IMR-90 (cell line): ENCODE data around the gene SCGB3A2. TPM values are rescaled to one million over a fixed set of nuclear protein-coding genes. Genes with fewer than 3 reads are reported as not detected.

Source experiments
- ATAC-seq: fragments of 200-7000 bp; cut with Tn5 transposase; 2 replicates; pipeline ENCODE4 v1.9.1; 2020; ENCODE audit warnings: low read depth, mild to moderate bottlenecking, moderate library complexity
- BruUV-seq: library from RNA; stranded (reverse); fragments of 400-500 nt; replicated peaks from 2 replicates; lab custom pipeline; 2021; lab: Mats Ljungman, UMichigan
- CTCF ChIA-PET: fragments of 300-600 bp; formaldehyde crosslinking; extraction: SDS; loops from one replicate; lab custom pipeline; 2021; ENCODE audit warnings: antibody characterized with exemption; lab: Yijun Ruan, JAX
- POLR2A ChIA-PET: fragments of 300-600 bp; sonication (Branson Sonifier 250); formaldehyde crosslinking; loops from one replicate; lab custom pipeline; 2022; ENCODE audit warnings: antibody characterized with exemption; ENCODE audit not compliant: unreplicated experiment; lab: Charles Lee
- DNase-seq: peaks from one replicate; pipeline ENCODE4 v3.0.0; 2013
- H2AFZ ChIP-seq: replicated peaks from 2 replicates; pipeline ENCODE3; 2013; ENCODE audit warnings: low read length, mild to moderate bottlenecking; ENCODE audit not compliant: poor library complexity
- H2AK5ac ChIP-seq: 2 replicates; pipeline ENCODE4 v1.6.1; 2013; ENCODE audit warnings: low read depth, low read length, inconsistent platforms
- H2AK9ac ChIP-seq: replicated peaks from 2 replicates; pipeline ENCODE3; 2013; ENCODE audit warnings: mild to moderate bottlenecking, low read depth, low read length, moderate library complexity; ENCODE audit not compliant: poor library complexity
- H2BK120ac ChIP-seq: 2 replicates; pipeline ENCODE4 v1.6.1; 2013; ENCODE audit warnings: low read depth, low read length, inconsistent platforms
- H2BK15ac ChIP-seq: 3 replicates; pipeline ENCODE4 v1.6.1; 2013; ENCODE audit warnings: low read depth, low read length, inconsistent platforms
- H2BK20ac ChIP-seq: 2 replicates; pipeline ENCODE4 v1.6.1; 2013; ENCODE audit warnings: low read depth, mild to moderate bottlenecking, inconsistent platforms, low read length, moderate library complexity
- H2BK5ac ChIP-seq: 2 replicates; pipeline ENCODE4 v1.6.1; 2013; ENCODE audit warnings: mild to moderate bottlenecking, low read depth, low read length, inconsistent platforms; ENCODE audit not compliant: poor library complexity, severe bottlenecking
- H3K14ac ChIP-seq: replicated peaks from 2 replicates; pipeline ENCODE4 v1.6.1; 2013; ENCODE audit warnings: low read depth, low read length, inconsistent platforms
- H3K18ac ChIP-seq: 2 replicates; pipeline ENCODE4 v1.6.1; 2013; ENCODE audit warnings: low read depth, low read length, control low read depth
- H3K23ac ChIP-seq: 2 replicates; pipeline ENCODE4 v1.6.1; 2013; ENCODE audit warnings: low read depth, low read length, inconsistent platforms
- H3K27ac ChIP-seq: 2 replicates; pipeline ENCODE4 v1.5.1; 2013; ENCODE audit warnings: mild to moderate bottlenecking, control low read depth, low read length; ENCODE audit not compliant: insufficient read depth
- H3K27me3 ChIP-seq: 2 replicates; pipeline ENCODE4 v1.6.1; 2013; ENCODE audit warnings: low read length; ENCODE audit not compliant: control insufficient read depth, insufficient read depth
- H3K36me3 ChIP-seq: 2 replicates; pipeline ENCODE4 v1.6.1; 2013; ENCODE audit warnings: low read length, mixed read lengths; ENCODE audit not compliant: control insufficient read depth, insufficient read depth
- H3K4ac ChIP-seq: 2 replicates; pipeline ENCODE4 v1.6.1; 2013; ENCODE audit warnings: low read depth, low read length, inconsistent platforms
- H3K4me1 ChIP-seq: 2 replicates; pipeline ENCODE4 v1.6.1; 2013; ENCODE audit warnings: low read length, mixed read lengths; ENCODE audit not compliant: control insufficient read depth, insufficient read depth
- H3K4me2 ChIP-seq: 2 replicates; pipeline ENCODE4 v1.6.1; 2013; ENCODE audit warnings: low read depth, mild to moderate bottlenecking, control low read depth, low read length, moderate library complexity
- H3K4me3 ChIP-seq: 2 replicates; pipeline ENCODE4 v1.5.1; 2013; ENCODE audit warnings: low read depth, mild to moderate bottlenecking, control low read depth, low read length, moderate library complexity; ENCODE audit not compliant: insufficient read depth
- H3K56ac ChIP-seq: 2 replicates; pipeline ENCODE4 v1.6.1; 2013; ENCODE audit warnings: low read length, inconsistent platforms; ENCODE audit not compliant: insufficient read depth; ENCODE audit errors: extremely low read depth
- H3K79me1 ChIP-seq, 2 experiments: 2 replicates each; pipeline ENCODE4 v1.6.1; 2013; ENCODE audit warnings: low read length in 2 of 2, inconsistent platforms in 1 of 2, low read depth in 1 of 2
- H3K9ac ChIP-seq: 2 replicates; pipeline ENCODE4 v1.6.1; 2013; ENCODE audit warnings: low read depth, low read length, control low read depth
- H3K9me1 ChIP-seq: 2 replicates; pipeline ENCODE4 v1.6.1; 2013; ENCODE audit warnings: low read length, inconsistent platforms; ENCODE audit not compliant: insufficient read depth
- H3K9me3 ChIP-seq: 2 replicates; pipeline ENCODE4 v1.6.1; 2013; ENCODE audit warnings: low read length; ENCODE audit not compliant: control insufficient read depth, insufficient read depth
- H4K20me1 ChIP-seq: 2 replicates; pipeline ENCODE4 v1.6.1; 2013; ENCODE audit warnings: low read length, inconsistent platforms; ENCODE audit not compliant: insufficient read depth
- H4K5ac ChIP-seq: 2 replicates; pipeline ENCODE4 v1.6.1; 2013; ENCODE audit warnings: mild to moderate bottlenecking, low read depth, low read length, control low read depth
- H4K8ac ChIP-seq, 2 experiments: 2 replicates each; pipeline ENCODE4 v1.6.1; 2013; ENCODE audit warnings: low read depth in 2 of 2, low read length in 2 of 2, control low read depth in 1 of 2, inconsistent platforms in 1 of 2
- H4K91ac ChIP-seq: 2 replicates; pipeline ENCODE4 v1.6.1; 2013; ENCODE audit warnings: low read depth, low read length, inconsistent platforms; ENCODE audit not compliant: insufficient read depth
- CEBPB ChIP-seq: IDR thresholded peaks from 2 replicates; pipeline ENCODE4 v1.6.1; 2012; ENCODE audit warnings: low read depth, low read length, improper control_type of control experiment
- CHD1 ChIP-seq: IDR thresholded peaks from 2 replicates; pipeline ENCODE4 v1.6.1; 2012; ENCODE audit warnings: low read depth, low read length, improper control_type of control experiment
- FOS ChIP-seq: fragments of 150-350 bp; IDR thresholded peaks from 2 replicates; pipeline ENCODE4 v1.6.1; 2016; ENCODE audit warnings: low read depth, low read length
- MAFK ChIP-seq: IDR thresholded peaks from 2 replicates; pipeline ENCODE4 v1.6.1; 2012; ENCODE audit warnings: low read depth, low read length, improper control_type of control experiment
- NFE2L2 ChIP-seq: fragments of 150-350 bp; IDR thresholded peaks from 2 replicates; pipeline ENCODE4 v1.6.1; 2016; ENCODE audit warnings: low read depth, mild to moderate bottlenecking, low read length
- POLR2A ChIP-seq: IDR thresholded peaks from 2 replicates; pipeline ENCODE4 v1.6.1; 2012; ENCODE audit warnings: mild to moderate bottlenecking, low read depth, low read length
- RCOR1 ChIP-seq: IDR thresholded peaks from 2 replicates; pipeline ENCODE4 v1.6.1; 2012; ENCODE audit warnings: mild to moderate bottlenecking, low read length, improper control_type of control experiment; ENCODE audit not compliant: insufficient replicate concordance
- RFX5 ChIP-seq: IDR thresholded peaks from 2 replicates; pipeline ENCODE4 v1.8.0; 2012; ENCODE audit warnings: low read depth, mild to moderate bottlenecking, low read length, moderate library complexity
- SMC3 ChIP-seq: fragments of 150-350 bp; IDR thresholded peaks from 2 replicates; pipeline ENCODE4 v1.6.1; 2016; ENCODE audit warnings: low read depth, mild to moderate bottlenecking, antibody characterized with exemption, low read length, moderate library complexity
- WGBS, 2 experiments: methylation state at CpG; one replicate each; pipeline versions ENCODE4 v1.1.5 to v1.1.7; 2013; ENCODE audit warnings: missing lambda C conversion rate in 2 of 2; ENCODE audit not compliant: insufficient read length in 1 of 2; ENCODE audit errors: extremely low coverage in 2 of 2; 5-methylcytosine and 5-hydroxymethylcytosine counted together
- dilution Hi-C: fragments of 300-500 bp; cut with HindIII; formaldehyde crosslinking; loops from one replicate; pipeline ENCODE4 v1.14.3; 2018; ENCODE audit warnings: low sequenced_read_pairs; ENCODE audit not compliant: unreplicated experiment
- in situ Hi-C: fragments of 300-500 bp; cut with MboI; formaldehyde crosslinking; loops from 3 replicates; pipeline ENCODE4 v1.14.3; 2019; ENCODE audit warnings: low sequenced_read_pairs, inconsistent platforms, mixed read lengths
- intact Hi-C: fragments of 100-400 bp; cut with micrococcal nuclease; formaldehyde crosslinking; loops from 2 replicates; pipeline ENCODE4 v1.10.0; 2022
- polyA plus RNA-seq, 3 experiments: library from polyadenylated mRNA; depleted of rRNA; stranded (reverse); fragments of >200 nt; gene quantifications; 2 replicates each; pipeline ENCODE4 v1.2.3, GENCODE V29; 2012; ENCODE audit warnings: low replicate concordance in 1 of 3
- total RNA-seq: library from RNA; depleted of rRNA; stranded (reverse); fragments of >200 nt; gene quantifications from 2 replicates; pipeline ENCODE4 v1.2.3, GENCODE V29; 2012
- TF ChIP-seq, protein P1 (sequence below): fragments of 150-350 bp; IDR thresholded peaks from 2 replicates; pipeline ENCODE4 v1.6.1; 2017; ENCODE audit warnings: mild to moderate bottlenecking, antibody characterized with exemption, low read length, low read depth
- TF ChIP-seq, protein P2 (sequence below): fragments of 150-350 bp; IDR thresholded peaks from 2 replicates; pipeline ENCODE4 v1.6.1; 2016; ENCODE audit warnings: low read depth, mild to moderate bottlenecking, low read length, moderate library complexity, borderline replicate concordance

SCGB3A2 gene
- total and polyA plus RNA-seq, 2 of the 4 experiments (the other 2 are of a cell fraction): not detected

DNA sequence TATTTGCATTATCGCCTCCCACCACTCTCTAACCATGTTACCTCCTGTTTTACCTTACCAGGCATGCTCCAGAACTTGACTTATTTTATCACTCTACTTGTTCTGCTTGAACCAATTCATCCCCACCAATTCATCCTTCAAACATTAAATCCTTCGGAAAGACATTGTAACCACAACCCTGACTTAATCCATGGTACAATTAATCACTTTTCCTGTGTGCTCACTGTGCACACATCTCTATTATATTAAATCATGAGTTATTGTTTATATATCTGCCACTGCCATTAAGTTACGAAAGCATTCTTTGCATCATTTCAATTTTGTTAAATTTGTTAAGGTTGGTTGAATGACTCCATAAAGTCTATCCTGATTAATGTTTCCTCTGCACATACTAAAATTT lies 35.3 kb downstream of the SCGB3A2 start:
- Histone ChIP-seq H3K23ac (no peak overlapping the region), H3K4me1 (no peaks in the 10 kb centered on the region), H3K56ac (no peak overlapping the region), H3K9me1 (no peaks in the 10 kb centered on the region), H2AFZ (no peak overlapping the region), H2BK15ac (no peak overlapping the region), H3K14ac (no peak overlapping the region), H4K20me1 (no peaks in the 10 kb centered on the region), H4K8ac (no peak overlapping the region), H3K79me1 (no peaks in the 10 kb centered on the region), H2BK5ac (no peak overlapping the region), H4K91ac (no peak overlapping the region), H3K4me3 (no peak overlapping the region), H4K5ac (no peak overlapping the region), H3K36me3 (no peaks in the 10 kb centered on the region), H2AK5ac (no peak overlapping the region), H3K27ac (no peak overlapping the region), H3K27me3 (no peaks in the 10 kb centered on the region), H3K9me3 (no peaks in the 10 kb centered on the region), H2BK20ac (no peak overlapping the region), H2BK120ac (no peak overlapping the region), H3K18ac (no peak overlapping the region), H3K4me2 (no peak overlapping the region), H3K4ac (no peak overlapping the region), H3K9ac (no peak overlapping the region), H2AK9ac (no peak overlapping the region)
- CTCF ChIA-PET: no interaction called here
- no peak for TF ChIP-seq CEBPB
- TF ChIP-seq, protein P1, sequence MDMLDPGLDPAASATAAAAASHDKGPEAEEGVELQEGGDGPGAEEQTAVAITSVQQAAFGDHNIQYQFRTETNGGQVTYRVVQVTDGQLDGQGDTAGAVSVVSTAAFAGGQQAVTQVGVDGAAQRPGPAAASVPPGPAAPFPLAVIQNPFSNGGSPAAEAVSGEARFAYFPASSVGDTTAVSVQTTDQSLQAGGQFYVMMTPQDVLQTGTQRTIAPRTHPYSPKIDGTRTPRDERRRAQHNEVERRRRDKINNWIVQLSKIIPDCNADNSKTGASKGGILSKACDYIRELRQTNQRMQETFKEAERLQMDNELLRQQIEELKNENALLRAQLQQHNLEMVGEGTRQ: no peak
- TF ChIP-seq RCOR1: no peak
- no peak for TF ChIP-seq SMC3
- TF ChIP-seq, protein P2, sequence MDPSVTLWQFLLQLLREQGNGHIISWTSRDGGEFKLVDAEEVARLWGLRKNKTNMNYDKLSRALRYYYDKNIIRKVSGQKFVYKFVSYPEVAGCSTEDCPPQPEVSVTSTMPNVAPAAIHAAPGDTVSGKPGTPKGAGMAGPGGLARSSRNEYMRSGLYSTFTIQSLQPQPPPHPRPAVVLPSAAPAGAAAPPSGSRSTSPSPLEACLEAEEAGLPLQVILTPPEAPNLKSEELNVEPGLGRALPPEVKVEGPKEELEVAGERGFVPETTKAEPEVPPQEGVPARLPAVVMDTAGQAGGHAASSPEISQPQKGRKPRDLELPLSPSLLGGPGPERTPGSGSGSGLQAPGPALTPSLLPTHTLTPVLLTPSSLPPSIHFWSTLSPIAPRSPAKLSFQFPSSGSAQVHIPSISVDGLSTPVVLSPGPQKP: no peak
- TF ChIP-seq RFX5: no peak
- TF ChIP-seq CHD1: no peak
- no peak for TF ChIP-seq FOS
- no peak for TF ChIP-seq POLR2A
- no peak for TF ChIP-seq MAFK
- no peak for TF ChIP-seq NFE2L2
- intact Hi-C loops (no loop called here), dilution Hi-C loops (no loop called here), in situ Hi-C loops (no loop called here)
- ATAC-seq: no peak
- no peak for DNase-seq
- BruUV-seq: no TSS peak
- POLR2A ChIA-PET: no interaction called here
- no CpG with 5 or more reads among the region's 3 CpGs for WGBS, 2 experiments
